ENCODE results near the gene TM9SF3. TPM values are rescaled to one million over a fixed set of nuclear protein-coding genes. Genes with fewer than 3 reads are reported as not detected.

TM9SF3 gene
- total and polyA plus RNA-seq, 4 donors = 24.4 to 103 (median 66.7) TPM

DNA sequence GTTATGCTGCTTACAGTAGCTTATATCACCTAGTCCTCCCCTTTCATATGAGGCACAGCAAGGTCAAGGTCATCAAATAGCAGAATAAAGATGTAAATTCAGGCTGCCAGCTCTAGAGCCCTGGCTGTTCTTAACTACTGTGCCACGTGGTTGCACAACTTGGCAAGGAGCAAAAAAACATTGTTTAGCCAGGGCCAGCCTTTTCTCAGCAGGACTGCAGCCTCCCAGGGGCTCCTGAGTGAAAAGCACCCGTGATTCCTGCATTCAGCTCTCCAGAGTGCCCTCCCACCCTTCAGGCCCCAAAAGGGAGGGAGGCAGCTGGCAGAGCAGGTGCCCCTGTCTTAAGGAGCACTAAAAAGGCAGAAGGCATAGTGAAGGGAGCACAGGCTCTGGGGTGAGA is 31.8 kb upstream of the TM9SF3 start:
- H3K36me3 ChIP-seq (ENCODE audit: control insufficient read depth in 4 of 4, insufficient read depth in 4 of 4, low read length in 4 of 4) = peaks cover 0 to 9% (median 0%) of the 10 kb centered on the region in 4 donors
- H3K27me3 ChIP-seq (ENCODE audit: control insufficient read depth in 3 of 3, insufficient read depth in 3 of 3, low read length in 2 of 3) = no peaks in the 10 kb centered on the region
- peaks cover 2 to 26% (median 23%) of the 10 kb centered on the region in 5 donors for H3K4me1 ChIP-seq (ENCODE audit: control insufficient read depth in 5 of 5, insufficient read depth in 5 of 5, low read length in 5 of 5)
- H3K9me3 ChIP-seq (ENCODE audit: control insufficient read depth in 4 of 4, insufficient read depth in 3 of 4, low read length in 3 of 4) = peaks cover 0 to 6% (median 0%) of the 10 kb centered on the region in 4 donors
- 30 to 55% methylated on average over 2 of the region's 2 CpGs for WGBS, 2 donors
- no peak overlapping the region for H3K9ac ChIP-seq (ENCODE audit: insufficient read depth in 1 of 2, low read length in 2 of 2)
- ATAC-seq (ENCODE audit: insufficient read depth, low FRiP score) (no peak), DNase-seq (peak; percentile 49 to 71 (median 54))
- peak overlapping the region in 1 of 2 donors; percentile 74 for H3K27ac ChIP-seq (ENCODE audit: low read depth in 1 of 2, low read length in 1 of 2)
- no peak overlapping the region for H3K4me3 ChIP-seq
- TF ChIP-seq CTCF (IDR thresholded peaks at IDR 0.05; ENCODE audit: control extremely low read depth, extremely low read depth) = no peak

GRCh38 chr10:96616961-96617360 is 30.1 kb upstream of the TM9SF3 start:
- no peak overlapping the region for H3K27ac ChIP-seq (ENCODE audit: low read depth in 1 of 2, low read length in 1 of 2)
- peaks cover 0 to 6% (median 0%) of the 10 kb centered on the region in 4 donors for H3K9me3 ChIP-seq (ENCODE audit: control insufficient read depth in 4 of 4, insufficient read depth in 3 of 4, low read length in 3 of 4)
- H3K36me3 ChIP-seq (ENCODE audit: control insufficient read depth in 4 of 4, insufficient read depth in 4 of 4, low read length in 4 of 4) = peaks cover 0 to 9% (median 0%) of the 10 kb centered on the region in 4 donors
- TF ChIP-seq CTCF (IDR thresholded peaks at IDR 0.05; ENCODE audit: control extremely low read depth, extremely low read depth) = no peak
- no peak overlapping the region for H3K9ac ChIP-seq (ENCODE audit: insufficient read depth in 1 of 2, low read length in 2 of 2)
- ATAC-seq (ENCODE audit: insufficient read depth, low FRiP score) = no peak
- no peaks in the 10 kb centered on the region for H3K27me3 ChIP-seq (ENCODE audit: control insufficient read depth in 3 of 3, insufficient read depth in 3 of 3, low read length in 2 of 3)
- DNase-seq = no peak
- peaks cover 2 to 26% (median 23%) of the 10 kb centered on the region in 5 donors for H3K4me1 ChIP-seq (ENCODE audit: control insufficient read depth in 5 of 5, insufficient read depth in 5 of 5, low read length in 5 of 5)
- 72 to 89% methylated on average over 4 of the region's 4 CpGs for WGBS, 2 donors
- no peak overlapping the region for H3K4me3 ChIP-seq

- Histone ChIP-seq H3K36me3 (ENCODE audit: control insufficient read depth in 4 of 4, insufficient read depth in 4 of 4, low read length in 4 of 4) (peaks cover 0 to 6% (median 0%) of the 10 kb centered on the region in 4 donors), H3K4me1 (ENCODE audit: control insufficient read depth in 5 of 5, insufficient read depth in 5 of 5, low read length in 5 of 5) (peaks cover 2 to 20% (median 11%) of the 10 kb centered on the region in 5 donors), H3K9ac (ENCODE audit: insufficient read depth in 1 of 2, low read length in 2 of 2) (no peak overlapping the region), H3K4me3 (no peak overlapping the region), H3K27me3 (ENCODE audit: control insufficient read depth in 3 of 3, insufficient read depth in 3 of 3, low read length in 2 of 3) (no peaks in the 10 kb centered on the region), H3K9me3 (ENCODE audit: control insufficient read depth in 4 of 4, insufficient read depth in 3 of 4, low read length in 3 of 4) (peaks cover 0 to 3% (median 0%) of the 10 kb centered on the region in 4 donors), H3K27ac (ENCODE audit: low read depth in 1 of 2, low read length in 1 of 2) (no peak overlapping the region)
- ATAC-seq (ENCODE audit: insufficient read depth, low FRiP score) (no peak), DNase-seq (no peak)
- 80 to 95% methylated on average over 2 of the region's 2 CpGs for WGBS, 2 donors
- TF ChIP-seq CTCF (IDR thresholded peaks at IDR 0.05; ENCODE audit: control extremely low read depth, extremely low read depth) = no peak
Measured at GRCh38 chr10:96614515-96614914, 27.7 kb upstream of the TM9SF3 start.

GRCh38 chr10:96613576-96613975 is 26.8 kb upstream of the TM9SF3 start:
- Histone ChIP-seq H3K4me3 (no peak overlapping the region), H3K27ac (ENCODE audit: low read depth in 1 of 2, low read length in 1 of 2) (no peak overlapping the region), H3K9ac (ENCODE audit: insufficient read depth in 1 of 2, low read length in 2 of 2) (no peak overlapping the region), H3K4me1 (ENCODE audit: control insufficient read depth in 5 of 5, insufficient read depth in 5 of 5, low read length in 5 of 5) (peaks cover 2 to 13% (median 4%) of the 10 kb centered on the region in 5 donors), H3K27me3 (ENCODE audit: control insufficient read depth in 3 of 3, insufficient read depth in 3 of 3, low read length in 2 of 3) (no peaks in the 10 kb centered on the region), H3K9me3 (ENCODE audit: control insufficient read depth in 4 of 4, insufficient read depth in 3 of 4, low read length in 3 of 4) (peaks cover 0 to 3% (median 0%) of the 10 kb centered on the region in 4 donors), H3K36me3 (ENCODE audit: control insufficient read depth in 4 of 4, insufficient read depth in 4 of 4, low read length in 4 of 4) (peaks cover 0 to 6% (median 0%) of the 10 kb centered on the region in 4 donors)
- 96 to 99% methylated on average over 3 of the region's 3 CpGs for WGBS, 2 donors
- no peak for ATAC-seq (ENCODE audit: insufficient read depth, low FRiP score)
- no peak for DNase-seq
- TF ChIP-seq CTCF (IDR thresholded peaks at IDR 0.05; ENCODE audit: control extremely low read depth, extremely low read depth) = no peak

All from lung (tissue), 12 donors.